Activated CD8-positive, alpha-beta T cell treated with anti-CD3 and anti-CD28 coated beads, Interleukin-2, amount 10 ng/mL, durations not matched to agents 7 days and 5 days (primary cell): ENCODE results near the gene GALNT11. TPM values are rescaled to one million over a fixed set of nuclear protein-coding genes. Genes with fewer than 3 reads are reported as not detected.

Experiments used
- ATAC-seq: fragments of 150-1000 bp; cut with Tn5 transposase; one replicate; pipeline ENCODE4 v1.10.0; 2021; ENCODE audit warnings: moderate library complexity
- CTCF ChIA-PET: fragments of 350-600 bp; sonication (Branson Sonifier 250); formaldehyde crosslinking; loops from one replicate; lab custom pipeline; 2021; ENCODE audit warnings: antibody characterized with exemption; lab: Charles Lee
- POLR2A ChIA-PET: fragments of 350-600 bp; sonication (Branson Sonifier 250); formaldehyde crosslinking; loops from one replicate; lab custom pipeline; 2021; ENCODE audit warnings: antibody characterized with exemption; lab: Charles Lee
- DNase-seq: peaks from one replicate; pipeline ENCODE4 v3.0.0-alpha.2; 2020
- H3K27ac Mint-ChIP-seq: one replicate; pipeline ENCODE4 v1.8.0; 2021; ENCODE audit warnings: mild to moderate bottlenecking, mixed read lengths
- H3K27me3 Mint-ChIP-seq: one replicate; pipeline ENCODE4 v1.8.0; 2021; ENCODE audit warnings: low read depth, mixed read lengths
- H3K36me3 Mint-ChIP-seq: one replicate; pipeline ENCODE4 v1.8.0; 2021; ENCODE audit warnings: low read depth, mixed read lengths
- H3K4me1 Mint-ChIP-seq: one replicate; pipeline ENCODE4 v1.8.0; 2021; ENCODE audit warnings: low read depth, mixed read lengths
- H3K4me3 Mint-ChIP-seq: one replicate; pipeline ENCODE4 v1.8.0; 2021; ENCODE audit warnings: mild to moderate bottlenecking, mixed read lengths
- H3K9me3 Mint-ChIP-seq: one replicate; pipeline ENCODE4 v1.8.0; 2022; ENCODE audit warnings: mixed read lengths; ENCODE audit not compliant: insufficient read depth
- total RNA-seq, 2 experiments: library from RNA; stranded (reverse); gene quantifications; one replicate each; pipeline ENCODE4 v1.2.3, GENCODE V29; 2021

The GALNT11 gene
- 10 to 100 TPM; 18.4 to 20.3 TPM for total RNA-seq

DNA sequence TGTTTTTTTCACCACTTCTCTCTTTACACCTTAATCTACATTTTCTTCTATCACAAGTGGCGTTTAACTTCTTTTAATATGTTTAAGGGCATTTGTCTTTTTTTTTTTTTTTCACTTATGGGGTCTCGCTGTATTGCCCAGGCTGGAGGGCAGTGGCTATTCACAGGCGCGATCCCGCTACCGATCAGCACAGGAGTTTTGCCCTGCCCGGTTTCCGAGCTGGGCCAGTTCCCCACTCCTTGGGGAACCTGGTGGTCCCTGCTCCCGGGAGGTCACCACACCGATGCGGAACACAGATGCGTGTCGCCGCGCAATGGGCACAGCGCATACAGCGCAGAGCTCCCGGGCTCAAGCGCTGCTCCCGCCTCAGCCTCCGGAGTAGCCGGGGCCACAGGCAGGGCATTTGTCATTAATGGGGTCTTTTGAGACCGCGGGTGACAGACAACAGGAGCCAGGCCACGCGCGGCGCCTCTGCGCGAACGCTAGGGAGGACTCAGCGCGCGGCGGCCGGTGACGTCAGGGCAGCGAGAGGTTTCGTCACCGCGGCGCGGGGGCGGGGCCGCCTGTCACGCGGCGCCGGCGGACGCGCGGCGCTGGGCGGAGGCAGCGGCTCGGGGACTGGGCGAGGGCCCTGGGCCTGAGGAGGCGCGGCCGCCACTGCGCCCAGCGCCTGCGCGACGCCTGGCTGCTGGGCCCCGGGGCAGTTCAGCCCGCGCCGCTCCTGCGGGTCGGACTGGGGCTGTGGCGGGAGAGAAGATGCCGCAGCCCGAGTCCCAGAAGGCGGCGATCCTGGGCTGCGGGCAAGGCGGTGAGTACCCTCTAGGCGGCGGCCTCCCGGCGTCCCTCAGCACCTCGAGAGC, at the start of gene GALNT11:
Gene GALNT11, plus strand, starts transcription at position 598 of the 860 bp plus-strand sequence. CDS start 68,554 bp downstream, outside the sequence.
- H3K36me3 Mint-ChIP-seq, result peaks cover 26% of the 10 kb centered on the region
- DNase-seq (peak; percentile 87), ATAC-seq (peak; percentile 95)
- ChIA-PET POLR2A (no interaction called here), CTCF (interaction anchor here (0.8 to 1.5 kb wide), 2 partner anchors 21 to 121 kb away, joined by 3 to 4 read pairs; no protein-coding TSS in a partner anchor)
- peaks cover 42% of the 10 kb centered on the region for H3K4me1 Mint-ChIP-seq
- peak within 1 kb of the TSS; percentile 84 for H3K4me3 Mint-ChIP-seq
- peak within 1 kb of the TSS; percentile 88 for H3K27ac Mint-ChIP-seq
- no peaks in the 10 kb centered on the region for H3K9me3 Mint-ChIP-seq
- H3K27me3 Mint-ChIP-seq, result peaks cover 13% of the 10 kb centered on the region

DNA sequence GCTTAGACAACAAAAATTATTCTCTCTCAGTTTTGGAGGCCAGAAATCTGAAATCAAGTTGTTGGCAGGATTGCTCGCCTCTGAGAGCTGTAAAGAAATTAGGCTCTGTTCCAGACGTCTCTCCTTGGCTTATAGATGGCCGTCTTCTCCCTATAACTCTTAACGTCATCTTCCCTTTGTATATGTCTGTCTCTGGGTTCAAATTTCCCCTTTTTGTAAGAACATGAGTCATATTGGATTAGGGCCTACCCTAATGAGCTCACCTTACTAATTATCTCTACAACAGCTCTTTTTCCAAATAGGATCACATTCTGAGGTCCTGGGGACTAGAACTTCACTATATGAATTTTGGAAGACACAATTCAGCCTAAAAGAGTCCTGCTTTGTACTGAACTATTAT, 46.9 kb upstream of the GALNT11 start:
- DNase-seq, result no peak
- Mint-ChIP-seq H3K36me3 (no peaks in the 10 kb centered on the region), H3K4me1 (no peaks in the 10 kb centered on the region), H3K4me3 (no peak overlapping the region), H3K27ac (no peak overlapping the region), H3K27me3 (peaks cover 15% of the 10 kb centered on the region), H3K9me3 (no peaks in the 10 kb centered on the region)
- ATAC-seq, result no peak
- ChIA-PET CTCF (no interaction called here), POLR2A (no interaction called here)

GRCh38 chr7:151981223-151981622, 44.3 kb upstream of the GALNT11 start:
- ChIA-PET CTCF (no interaction called here), POLR2A (no interaction called here)
- Mint-ChIP-seq H3K36me3 (no peaks in the 10 kb centered on the region), H3K9me3 (no peaks in the 10 kb centered on the region), H3K4me3 (no peak overlapping the region), H3K27ac (no peak overlapping the region), H3K4me1 (no peaks in the 10 kb centered on the region), H3K27me3 (peaks cover 8% of the 10 kb centered on the region)
- ATAC-seq (no peak), DNase-seq (no peak)

DNA sequence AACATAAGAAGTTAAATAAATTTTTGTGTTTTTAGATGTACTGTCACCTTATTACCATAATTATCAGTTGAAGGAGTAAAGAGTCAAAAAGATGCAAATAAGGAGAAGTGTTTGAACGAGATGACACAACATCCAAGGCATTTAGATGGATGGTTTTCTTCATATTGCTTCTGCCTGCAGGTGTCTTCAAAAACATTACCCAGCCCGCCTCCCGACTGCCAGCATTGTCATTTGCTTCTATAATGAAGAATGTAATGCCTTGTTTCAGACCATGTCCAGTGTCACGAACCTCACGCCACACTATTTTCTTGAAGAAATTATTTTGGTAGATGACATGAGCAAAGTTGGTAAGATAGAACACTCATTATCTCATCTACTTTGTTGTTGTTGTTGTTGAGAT, 42.7 kb upstream of the GALNT11 start:
- DNase-seq (no peak), ATAC-seq (no peak)
- Mint-ChIP-seq H3K27ac (no peak overlapping the region), H3K36me3 (no peaks in the 10 kb centered on the region), H3K9me3 (no peaks in the 10 kb centered on the region), H3K27me3 (peaks cover 8% of the 10 kb centered on the region), H3K4me3 (no peak overlapping the region), H3K4me1 (no peaks in the 10 kb centered on the region)
- ChIA-PET CTCF (no interaction called here), POLR2A (no interaction called here)

DNA sequence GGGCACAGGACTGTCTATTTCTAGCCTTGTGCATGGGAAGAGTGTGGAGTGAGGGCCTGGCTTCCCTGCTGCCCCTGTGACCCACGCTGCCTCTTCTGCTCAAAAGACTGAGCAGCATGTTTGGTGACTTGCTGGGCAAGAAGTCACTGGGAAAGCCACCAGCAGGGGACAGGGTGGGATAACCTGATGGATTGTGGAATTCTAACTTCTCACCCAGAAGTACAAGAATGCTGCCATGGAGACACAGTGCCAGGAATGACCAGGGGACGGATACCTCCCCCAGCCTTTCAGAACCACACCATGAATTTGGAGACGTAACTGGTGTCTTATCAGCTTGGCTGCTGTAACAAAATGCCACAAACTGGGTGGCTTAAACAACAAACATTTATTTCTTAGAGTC, 40.9 kb upstream of the GALNT11 start:
- H3K27ac Mint-ChIP-seq, result no peak overlapping the region
- ChIA-PET POLR2A (no interaction called here), CTCF (no interaction called here)
- H3K4me1 Mint-ChIP-seq, result no peaks in the 10 kb centered on the region
- peaks cover 6% of the 10 kb centered on the region for H3K27me3 Mint-ChIP-seq
- no peak overlapping the region for H3K4me3 Mint-ChIP-seq
- H3K9me3 Mint-ChIP-seq, result no peaks in the 10 kb centered on the region
- H3K36me3 Mint-ChIP-seq, result no peaks in the 10 kb centered on the region
- no peak for DNase-seq
- no peak for ATAC-seq

GRCh38 chr7:151987748-151988529, 37.5 kb upstream of the GALNT11 start:
- Mint-ChIP-seq H3K27me3 (peaks cover 23% of the 10 kb centered on the region), H3K36me3 (no peaks in the 10 kb centered on the region), H3K27ac (no peak overlapping the region), H3K4me3 (no peak overlapping the region), H3K4me1 (peaks cover 9% of the 10 kb centered on the region), H3K9me3 (no peaks in the 10 kb centered on the region)
- ChIA-PET CTCF (no interaction called here), POLR2A (no interaction called here)
- ATAC-seq (no peak), DNase-seq (no peak)

GRCh38 chr7:151992375-151992774, 33.1 kb upstream of the GALNT11 start:
- Mint-ChIP-seq H3K9me3 (no peaks in the 10 kb centered on the region), H3K27ac (no peak overlapping the region), H3K27me3 (peaks cover 31% of the 10 kb centered on the region), H3K4me3 (no peak overlapping the region), H3K36me3 (no peaks in the 10 kb centered on the region), H3K4me1 (peaks cover 9% of the 10 kb centered on the region)
- peak; percentile 65 for DNase-seq
- ATAC-seq, result peak; percentile 98
- POLR2A ChIA-PET, result no interaction called here
- CTCF ChIA-PET, result no interaction called here

DNA sequence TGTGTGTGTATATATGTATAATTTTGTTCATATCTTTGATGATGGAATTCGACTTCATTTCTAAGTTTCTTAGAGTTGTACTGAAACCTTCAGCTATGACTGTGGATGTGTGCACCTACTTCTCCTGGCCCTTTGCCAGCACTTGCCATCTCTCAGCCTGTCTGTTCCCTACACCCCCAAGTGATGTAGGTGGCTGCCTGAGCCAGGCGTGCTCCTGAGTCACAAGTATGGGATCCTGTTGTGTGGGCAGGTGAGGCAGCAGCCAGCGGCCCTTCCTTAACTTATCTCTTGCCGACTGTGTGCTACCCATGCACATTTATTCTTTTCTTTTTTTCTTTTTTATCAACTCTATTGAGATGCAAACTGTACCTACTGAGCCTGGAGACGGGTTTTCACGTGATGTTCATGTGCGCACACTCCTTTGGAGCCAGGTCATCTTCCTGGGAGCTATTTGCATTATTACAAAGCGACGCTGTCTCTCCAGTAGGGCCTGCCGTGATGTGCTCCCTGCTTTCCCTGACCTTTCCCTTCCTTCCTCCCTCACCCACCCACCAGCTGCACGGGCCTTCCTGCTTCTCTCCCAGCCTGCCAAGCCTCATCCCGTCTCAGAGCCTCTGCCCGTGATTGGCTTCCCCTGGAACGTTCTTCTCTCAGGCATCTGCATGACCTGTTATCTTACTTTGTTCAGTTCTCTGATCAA, 31.3 kb upstream of the GALNT11 start:
- ATAC-seq, result no peak
- CTCF ChIA-PET, result no interaction called here
- Mint-ChIP-seq H3K27me3 (peaks cover 33% of the 10 kb centered on the region), H3K27ac (no peak overlapping the region), H3K9me3 (no peaks in the 10 kb centered on the region), H3K36me3 (no peaks in the 10 kb centered on the region), H3K4me3 (no peak overlapping the region), H3K4me1 (peaks cover 9% of the 10 kb centered on the region)
- no peak for DNase-seq
- POLR2A ChIA-PET, result interaction anchor here (0.7 kb wide), 1 partner anchor 1185 kb away, joined by 4 read pairs; no protein-coding TSS in a partner anchor

DNA sequence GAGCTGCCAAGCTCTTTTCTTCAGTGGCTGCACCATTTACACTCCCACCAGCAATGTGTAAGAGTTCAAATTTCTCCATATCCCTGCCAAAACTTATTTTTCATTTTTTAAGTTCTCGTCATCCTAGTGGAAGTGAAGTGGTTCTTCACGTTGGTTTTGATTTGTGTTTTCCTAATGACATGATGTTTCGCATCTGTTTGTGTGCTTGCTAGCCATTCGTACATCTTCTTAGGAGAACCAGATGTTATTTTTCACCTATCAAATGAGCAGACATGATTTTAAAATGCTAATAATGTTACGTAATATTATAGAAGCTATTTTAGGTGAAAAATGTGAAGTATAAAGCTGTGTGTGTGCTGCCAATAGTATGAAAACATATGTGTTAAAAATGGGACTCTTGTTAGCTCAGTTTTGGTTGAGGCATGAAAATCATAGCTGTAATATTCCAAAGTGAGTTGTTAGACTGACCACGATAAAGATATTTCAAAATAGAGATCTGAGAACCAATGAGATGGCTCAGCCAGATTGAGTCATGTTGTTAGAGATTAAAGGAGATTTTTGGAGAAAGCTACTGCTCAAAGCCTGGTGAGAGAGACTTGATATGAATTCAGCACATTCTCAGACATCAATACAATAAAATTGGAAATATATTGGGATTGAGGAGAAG, 25.9 kb upstream of the GALNT11 start:
- peaks cover 24% of the 10 kb centered on the region for H3K27me3 Mint-ChIP-seq
- H3K27ac Mint-ChIP-seq, result no peak overlapping the region
- no peak overlapping the region for H3K4me3 Mint-ChIP-seq
- ATAC-seq (no peak), DNase-seq (no peak)
- H3K36me3 Mint-ChIP-seq, result no peaks in the 10 kb centered on the region
- no peaks in the 10 kb centered on the region for H3K9me3 Mint-ChIP-seq
- H3K4me1 Mint-ChIP-seq, result no peaks in the 10 kb centered on the region
- POLR2A ChIA-PET, result no interaction called here
- CTCF ChIA-PET, result no interaction called here

DNA sequence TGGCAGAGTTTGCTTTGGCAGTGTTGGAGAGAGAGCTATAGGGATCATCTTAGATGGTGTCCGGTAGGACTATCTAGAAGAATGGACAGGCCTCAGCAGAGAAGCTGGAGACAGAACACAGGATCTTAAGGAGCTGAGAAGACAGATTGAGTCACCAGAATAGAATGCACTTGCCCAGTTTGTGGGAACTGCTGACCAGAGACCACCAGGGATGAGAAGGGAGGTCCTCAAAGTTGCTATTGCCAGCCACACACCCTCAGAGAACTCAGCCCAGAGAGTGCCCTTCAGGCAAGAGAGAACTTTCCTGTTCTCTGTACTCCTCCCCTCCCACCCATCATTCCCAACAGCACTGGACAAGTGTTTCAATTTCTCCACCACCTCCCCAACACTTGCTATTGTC, 25.3 kb upstream of the GALNT11 start:
- DNase-seq, result no peak
- Mint-ChIP-seq H3K9me3 (no peaks in the 10 kb centered on the region), H3K4me3 (no peak overlapping the region), H3K27ac (no peak overlapping the region), H3K4me1 (no peaks in the 10 kb centered on the region), H3K36me3 (no peaks in the 10 kb centered on the region), H3K27me3 (peaks cover 21% of the 10 kb centered on the region)
- ChIA-PET POLR2A (no interaction called here), CTCF (no interaction called here)
- no peak for ATAC-seq

DNA sequence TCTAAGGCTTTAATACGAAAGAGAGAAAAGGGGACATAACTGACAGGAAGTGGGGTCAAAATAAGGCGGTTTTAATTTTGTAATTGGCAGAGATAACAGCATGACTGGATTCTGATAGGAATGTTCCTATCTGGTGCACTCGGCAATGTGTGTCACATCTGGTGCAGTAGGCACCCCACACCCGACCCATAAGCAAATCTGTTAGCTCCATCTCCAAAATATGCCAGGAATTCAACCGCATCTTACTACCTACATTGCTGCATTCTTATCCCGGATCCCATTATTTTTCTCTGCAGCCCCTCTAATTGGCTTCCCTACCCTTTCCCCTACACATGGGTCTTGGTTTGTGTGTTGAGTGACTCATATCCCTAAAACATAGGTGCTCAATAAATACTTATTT, 19.1 kb upstream of the GALNT11 start:
- H3K4me3 Mint-ChIP-seq, result no peak overlapping the region
- ATAC-seq (no peak), DNase-seq (no peak)
- no peaks in the 10 kb centered on the region for H3K4me1 Mint-ChIP-seq
- H3K36me3 Mint-ChIP-seq, result no peaks in the 10 kb centered on the region
- ChIA-PET CTCF (no interaction called here), POLR2A (no interaction called here)
- peaks cover 8% of the 10 kb centered on the region for H3K27me3 Mint-ChIP-seq
- H3K9me3 Mint-ChIP-seq, result no peaks in the 10 kb centered on the region
- H3K27ac Mint-ChIP-seq, result no peak overlapping the region
